NOMO-1 treated with DMSO at 0.1 percent for 48 hours (cell line): ENCODE results near the gene MYO5A.
"Not testable (repeated sequence)": the region's sequence is repeated elsewhere in the genome, so short reads cannot be mapped to it uniquely, and the experiment has no call there.

Experiments
- DNase-seq: peaks from one replicate; lab custom pipeline; 2025; ENCODE audit not compliant: unreplicated experiment; lab: John Stamatoyannopoulos, UW

The MYO5A gene

GRCh38 chr15:52466134-52466701 lies 62.5 kb downstream of the MYO5A start:
- DNase-seq, result peak; percentile 96

- no peak for DNase-seq
These were observed 64.2 kb downstream of the MYO5A start for GRCh38 chr15:52464478-52464877.

DNA sequence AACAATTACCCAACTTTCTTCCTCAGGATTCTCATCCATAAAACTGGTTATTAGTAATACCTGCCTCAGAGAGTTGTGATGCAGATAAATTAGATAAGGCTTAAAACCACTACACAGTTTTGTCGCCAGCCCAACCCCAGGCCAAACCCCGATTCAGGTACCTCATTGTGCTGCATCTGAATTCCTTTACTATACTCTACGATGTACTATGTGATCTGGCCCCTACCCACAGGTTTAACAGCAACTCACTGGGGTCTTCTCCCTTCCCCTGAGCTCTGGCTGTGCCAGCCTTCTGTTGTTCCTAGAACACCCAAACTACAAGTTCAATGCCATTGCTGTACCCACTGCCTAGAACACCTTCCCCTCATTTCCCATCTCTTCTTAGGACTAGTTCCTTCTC lies 64.6 kb downstream of the MYO5A start:
- no peak for DNase-seq

- DNase-seq, result peak; percentile 26
These were observed 65.0 kb downstream of the MYO5A start for GRCh38 chr15:52463638-52464037.

- DNase-seq, result no peak
These were observed 65.8 kb downstream of the MYO5A start for GRCh38 chr15:52462806-52463360.

DNA sequence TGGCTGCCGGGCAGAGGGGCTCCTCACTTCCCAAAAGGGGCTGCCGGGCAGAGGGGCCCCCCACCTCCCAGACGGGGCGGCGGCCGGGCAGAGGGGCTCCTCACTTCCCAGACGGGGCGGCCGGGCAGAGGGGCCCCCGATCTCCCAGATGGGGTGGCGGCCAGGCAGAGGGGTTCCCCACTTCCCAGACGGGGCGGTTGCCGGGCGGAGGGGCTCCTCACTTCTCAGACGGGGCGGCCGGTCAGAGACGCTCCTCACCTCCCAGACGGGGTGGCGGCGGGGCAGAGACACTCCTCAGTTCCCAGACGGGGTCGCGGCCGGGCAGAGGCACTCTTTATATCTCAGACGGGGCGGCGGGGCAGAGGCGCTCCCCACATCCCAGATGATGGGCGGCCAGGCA lies 69.0 kb downstream of the MYO5A start:
- DNase-seq, result not testable (repeated sequence)

DNA sequence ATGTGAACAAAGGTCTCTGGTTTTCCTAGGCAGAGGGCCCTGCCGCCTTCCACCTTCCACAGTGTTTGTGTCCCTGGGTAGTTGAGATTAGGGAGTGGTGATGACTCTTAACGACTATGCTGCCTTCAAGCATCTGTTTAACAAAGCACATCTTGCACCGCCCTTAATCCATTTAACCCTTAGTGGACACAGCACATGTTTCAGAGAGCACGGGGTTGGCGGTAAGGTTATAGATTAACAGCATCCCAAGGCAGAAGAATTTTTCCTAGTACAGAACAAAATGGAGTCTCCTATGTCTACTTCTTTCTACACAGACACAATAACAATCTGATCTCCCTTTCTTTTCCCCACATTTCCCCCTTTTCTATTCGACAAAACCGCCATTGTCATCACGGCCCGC lies 69.4 kb downstream of the MYO5A start:
- not testable (repeated sequence) for DNase-seq

DNA sequence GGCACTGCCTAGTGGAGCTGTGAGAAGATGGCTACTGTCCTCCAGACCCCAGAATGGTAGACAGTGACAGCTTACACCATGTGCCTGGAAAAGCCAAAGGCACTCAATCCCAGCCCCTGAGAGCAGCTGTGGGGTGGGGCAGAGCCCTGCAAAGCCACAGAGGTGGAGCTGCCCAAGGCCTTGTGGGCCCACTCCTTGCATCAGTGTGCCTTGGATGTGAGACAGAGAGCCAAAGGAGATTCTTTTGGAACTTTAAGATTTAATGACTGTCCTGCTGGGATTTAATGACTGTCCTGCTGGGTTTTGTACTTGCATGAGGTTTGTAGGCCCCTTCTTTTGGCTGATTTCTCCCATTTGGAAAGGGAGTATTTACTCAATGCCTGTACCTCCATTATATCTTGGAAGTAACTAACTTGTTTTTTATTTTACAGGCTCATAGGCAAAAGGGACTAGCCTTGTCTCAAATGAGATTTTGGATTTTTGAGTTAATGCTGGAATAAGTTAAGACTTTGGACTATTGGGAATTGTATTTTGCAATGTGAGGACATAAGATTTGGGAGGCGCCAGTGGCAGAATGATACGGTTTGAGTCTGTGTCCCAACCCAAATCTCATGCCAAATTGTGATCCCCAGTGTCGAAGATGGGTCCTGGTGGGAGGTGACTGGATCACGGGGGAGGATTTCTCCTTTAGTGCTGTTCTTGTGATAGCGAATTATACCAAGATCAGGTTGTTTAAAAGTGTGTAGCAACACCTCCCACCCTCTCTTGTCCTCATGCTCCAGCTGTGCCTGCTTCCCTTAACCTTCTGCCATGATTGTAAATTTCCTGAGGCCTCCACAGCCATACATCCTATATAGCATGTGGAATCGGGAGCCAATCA lies 80.4 kb downstream of the MYO5A start:
- no peak for DNase-seq

DNA sequence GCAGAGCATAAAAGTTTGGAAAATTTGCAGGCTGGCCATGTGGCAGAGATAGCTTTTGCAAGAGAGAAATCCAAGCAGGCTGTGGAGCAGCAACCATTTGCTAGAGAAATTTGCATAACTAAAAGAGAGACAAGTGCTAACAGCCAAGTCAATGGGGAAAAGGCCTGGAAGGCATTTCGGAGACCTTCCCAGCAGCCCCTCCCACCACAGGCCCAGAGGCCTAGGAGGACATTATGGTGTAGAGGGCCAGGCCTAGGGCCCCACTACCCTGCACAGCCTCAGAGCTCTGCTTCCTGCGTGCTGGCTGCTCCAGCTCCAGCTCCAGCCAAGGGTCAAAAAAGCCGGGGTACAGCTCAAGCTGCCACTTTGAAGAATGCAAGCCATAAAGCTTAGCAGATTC lies 82.7 kb downstream of the MYO5A start:
- DNase-seq, result no peak

GRCh38 chr15:52445553-52445952 lies 83.1 kb downstream of the MYO5A start:
- peak; percentile 6 for DNase-seq

- DNase-seq, result not testable (repeated sequence)
These were observed 85.5 kb downstream of the MYO5A start for GRCh38 chr15:52443205-52443604.

GRCh38 chr15:52441841-52442240 lies 86.8 kb downstream of the MYO5A start:
- no peak for DNase-seq

GRCh38 chr15:52440946-52441345 lies 87.7 kb downstream of the MYO5A start:
- DNase-seq, result no peak

DNA sequence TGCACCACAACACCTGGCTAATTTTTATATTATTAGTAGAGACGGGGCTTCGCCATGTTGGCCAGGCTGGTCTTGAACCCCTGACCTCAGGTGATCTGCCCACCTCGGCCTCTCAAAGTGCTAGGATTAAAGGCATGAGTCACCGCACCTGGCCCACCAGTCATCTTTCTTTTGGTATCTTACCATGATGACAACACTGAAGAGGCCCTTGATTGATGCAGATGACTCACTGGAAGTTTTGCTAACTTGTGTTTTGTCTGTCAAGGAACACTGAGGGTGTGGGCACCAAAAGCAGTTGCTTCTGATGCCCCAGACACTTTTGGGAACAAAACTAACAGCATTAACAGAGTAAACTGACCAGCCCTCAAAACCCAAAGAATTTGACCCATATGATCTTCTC lies 88.3 kb downstream of the MYO5A start:
- DNase-seq, result peak; percentile 38

DNA sequence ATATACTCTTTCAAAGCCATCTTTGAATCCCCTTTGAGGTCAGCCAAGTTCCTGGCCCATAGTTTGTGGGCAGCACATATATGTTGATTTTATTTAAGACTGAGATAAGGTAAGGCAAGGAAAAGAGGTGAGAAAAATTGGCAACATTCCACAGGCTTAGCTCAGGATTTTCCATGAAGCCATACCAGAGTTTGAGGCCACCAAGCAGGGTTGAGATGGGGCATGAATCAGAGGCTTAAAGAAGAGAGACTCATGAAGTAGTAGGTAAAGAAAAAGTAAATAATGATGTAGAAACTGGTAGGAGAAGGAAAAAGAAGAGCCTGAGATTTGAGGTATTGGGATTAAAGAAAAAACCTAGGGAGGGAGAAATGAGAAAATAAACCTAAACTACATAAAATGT lies 89.2 kb downstream of the MYO5A start:
- no peak for DNase-seq

DNA sequence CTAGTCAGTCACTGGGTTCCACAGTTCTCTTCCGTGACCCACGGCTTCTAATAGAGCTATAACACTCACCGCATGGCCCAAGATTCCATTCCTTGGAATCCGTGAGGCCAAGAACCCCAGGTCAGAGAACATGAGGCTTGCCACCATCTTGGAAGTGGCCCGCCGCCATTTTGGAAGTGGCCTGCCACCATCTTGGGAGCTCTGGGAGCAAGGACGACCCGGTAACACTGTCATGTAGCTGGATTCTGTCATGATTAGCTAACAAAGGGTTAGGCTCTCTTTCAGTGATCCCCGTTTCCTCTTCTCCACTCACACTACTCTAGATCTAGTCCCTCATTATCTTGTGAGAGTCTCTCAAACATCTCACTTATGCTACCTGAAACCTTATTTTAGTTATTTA lies 89.6 kb downstream of the MYO5A start:
- not testable (repeated sequence) for DNase-seq

DNA sequence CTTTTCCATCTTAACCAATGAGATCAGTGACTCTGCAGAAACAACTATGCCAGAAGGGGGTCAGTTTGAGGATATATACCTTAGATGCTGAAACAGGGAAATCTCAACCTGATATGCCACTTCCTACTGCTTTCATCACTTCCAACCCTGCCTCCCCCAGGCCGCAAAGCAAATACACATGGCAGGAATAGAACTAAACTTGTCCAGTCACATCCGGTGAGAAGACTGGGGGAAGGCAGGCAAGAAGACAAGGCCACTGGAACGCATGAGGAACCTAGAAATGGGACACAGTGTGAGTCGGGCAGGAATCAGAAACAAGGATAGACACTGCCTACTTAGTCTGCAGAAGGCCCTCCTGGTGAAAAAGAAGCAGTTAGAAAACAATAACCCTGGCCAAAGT lies 90.6 kb downstream of the MYO5A start:
- DNase-seq, result peak; percentile 87

DNA sequence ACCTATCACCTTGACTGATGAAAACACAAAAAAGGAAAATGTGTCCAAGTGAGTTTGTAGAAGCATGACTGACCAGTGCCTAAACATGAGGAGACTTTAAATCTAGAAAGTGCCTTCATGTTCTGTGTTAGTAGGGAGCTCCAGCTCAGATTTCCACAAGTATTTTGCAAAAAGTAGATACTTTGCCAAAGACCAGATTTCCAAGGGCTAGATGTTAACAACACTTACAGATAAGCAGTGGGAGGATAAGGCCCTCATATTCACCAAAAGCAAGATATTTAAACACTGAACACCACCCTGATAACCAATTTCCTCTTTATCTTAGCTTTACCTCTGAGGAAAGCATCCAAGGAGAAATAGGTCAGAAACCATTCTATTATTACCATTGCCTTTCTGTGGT lies 91.0 kb downstream of the MYO5A start:
- no peak for DNase-seq

DNA sequence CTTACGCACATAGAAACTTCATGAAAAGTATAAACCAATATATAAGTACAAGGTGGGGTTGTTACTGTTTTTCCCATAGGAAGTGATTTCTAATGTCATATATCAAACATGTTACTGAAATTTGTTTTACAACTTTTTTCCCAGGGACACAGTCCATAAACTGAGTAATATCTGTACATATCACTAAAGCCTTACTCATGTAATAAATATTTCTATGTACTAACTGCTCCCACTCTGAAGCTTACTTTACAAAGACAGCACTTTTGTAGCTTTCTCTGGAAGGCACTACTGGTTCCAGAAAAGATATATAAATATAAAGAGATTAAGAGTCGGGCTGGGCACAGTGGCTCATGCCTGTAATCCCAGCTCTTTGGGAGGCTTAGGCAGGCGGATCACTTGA lies 91.7 kb downstream of the MYO5A start:
- DNase-seq, result no peak

DNA sequence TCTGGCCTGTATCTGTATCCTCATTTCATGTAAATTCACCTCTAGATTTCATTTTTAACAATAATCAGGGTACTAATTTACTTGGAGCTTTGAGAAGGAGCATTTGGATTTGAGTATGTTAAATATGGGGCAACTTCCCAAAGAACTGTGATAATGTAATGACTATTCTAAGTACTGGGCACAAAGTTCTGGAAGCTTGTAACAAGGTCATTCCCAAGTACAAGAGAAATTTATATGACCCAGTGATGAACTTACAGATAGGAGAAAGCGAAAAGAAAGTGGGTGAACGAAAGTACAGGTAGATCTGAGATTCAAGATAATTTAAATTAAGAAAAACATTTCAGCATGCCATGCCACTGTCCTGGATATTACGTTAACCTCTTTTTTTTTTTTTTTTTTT lies 93.8 kb downstream of the MYO5A start:
- no peak for DNase-seq

DNA sequence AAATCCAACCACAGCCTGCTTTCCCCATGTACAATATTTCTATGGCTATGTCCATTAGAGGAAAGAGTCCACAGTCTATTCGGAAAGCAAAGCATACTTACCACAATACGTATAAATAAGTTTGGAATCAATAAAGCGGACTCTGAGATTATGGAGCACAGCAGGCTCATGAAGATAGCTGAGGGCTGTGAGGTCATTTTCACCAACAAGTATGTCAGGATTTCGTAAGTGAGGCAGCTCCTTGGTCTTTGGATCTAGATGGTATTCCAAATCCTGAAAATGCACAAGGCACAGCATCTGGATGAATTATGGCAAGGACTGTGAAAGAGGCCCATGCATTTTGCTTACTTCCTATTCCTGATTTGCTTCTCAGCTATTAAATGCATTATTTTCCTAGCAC lies 100.4 kb downstream of the MYO5A start:
- DNase-seq, result no peak

DNA sequence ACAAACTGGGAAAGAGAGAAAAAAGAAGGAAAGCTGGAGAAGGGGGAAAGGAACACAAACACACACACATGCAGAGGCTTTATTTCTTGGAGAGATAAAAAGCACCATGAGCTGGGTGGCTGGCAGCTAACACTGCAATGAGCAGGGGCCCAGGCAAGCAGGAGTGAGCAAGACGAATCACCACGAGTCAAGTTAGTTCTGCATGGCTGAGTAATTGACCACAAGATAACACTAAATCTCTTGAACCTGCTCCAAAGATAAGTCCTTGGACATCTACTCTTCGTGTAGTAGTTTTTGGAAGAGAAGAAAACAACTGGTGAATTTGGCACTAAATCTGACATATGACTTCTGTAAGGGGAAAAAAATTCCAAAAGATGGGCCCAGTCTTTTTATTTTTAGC lies 100.9 kb downstream of the MYO5A start:
- no peak for DNase-seq
